GF-D8 (cell line): Measurements from ENCODE around the gene FAAP100.
A peak's percentile ranks its signal among the peaks of the same experiment; 100 is the strongest.

Source experiments
- DNase-seq: peaks from one replicate; lab custom pipeline; 2025; lab: John Stamatoyannopoulos, UW

FAAP100 gene

DNA sequence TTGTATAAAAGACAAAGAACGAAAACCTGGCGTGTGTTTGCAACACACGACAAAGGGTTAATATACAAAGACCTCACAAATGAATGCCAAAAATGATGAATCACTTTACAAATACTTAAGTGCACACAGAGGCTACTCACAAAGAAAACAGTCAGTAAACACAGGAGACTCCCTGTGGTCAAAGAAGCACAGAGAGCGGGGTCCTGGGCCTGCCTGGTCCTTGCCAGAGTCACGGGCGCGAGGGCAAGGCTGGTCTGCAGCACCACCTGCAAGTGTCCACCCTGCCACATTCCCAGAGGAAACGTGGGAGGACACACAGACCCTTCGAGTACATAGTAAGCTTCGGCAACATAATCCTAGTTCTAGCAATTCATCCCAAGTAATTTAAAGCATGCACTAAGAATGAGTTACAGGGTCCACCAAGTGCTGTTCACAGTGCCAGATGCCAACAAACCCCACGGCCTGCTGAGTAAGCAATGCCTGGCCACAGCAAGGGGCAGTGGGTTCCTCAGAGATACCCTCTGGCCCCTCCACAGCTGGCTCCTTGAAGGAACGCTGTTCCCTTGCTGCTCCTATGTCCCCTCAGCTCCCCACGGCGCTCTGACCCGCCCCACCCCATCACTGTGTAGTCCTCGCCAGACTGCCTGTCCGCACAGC is 24.6 kb upstream of the FAAP100 start:
- no peak for DNase-seq

DNA sequence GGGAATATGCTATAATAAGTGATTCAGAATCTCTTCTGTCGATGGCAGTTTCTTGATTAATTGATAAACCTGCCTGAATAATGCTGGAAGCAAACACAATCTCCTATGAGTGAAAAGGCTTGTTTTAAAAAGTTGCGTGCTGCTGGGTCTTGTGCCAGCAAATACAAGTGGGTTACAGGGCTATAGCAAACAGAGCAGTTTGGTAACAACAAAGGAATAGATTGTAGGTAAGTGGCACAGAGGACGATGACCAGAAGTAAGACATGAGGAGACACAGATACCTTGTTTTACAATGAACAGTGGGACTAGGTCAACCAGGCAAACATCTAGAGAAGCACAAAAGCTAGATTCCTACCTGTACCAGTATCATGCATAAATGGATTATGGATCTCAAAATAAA is 23.7 kb upstream of the FAAP100 start:
- no peak for DNase-seq

DNA sequence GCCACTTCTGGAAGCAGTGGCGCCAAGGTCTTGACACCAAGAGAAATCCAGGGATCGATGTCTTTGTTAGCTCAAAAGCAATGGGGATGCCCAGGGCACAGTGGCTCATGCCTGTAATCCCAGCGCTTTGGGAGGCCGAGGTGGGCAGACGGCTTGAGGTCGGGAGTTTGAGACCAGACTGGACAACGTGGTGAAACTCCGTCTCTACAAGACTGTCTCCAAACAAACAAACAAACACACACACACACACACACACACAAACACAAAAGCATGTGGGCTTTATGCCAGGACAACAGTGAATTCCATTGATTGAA is 22.4 kb upstream of the FAAP100 start:
- DNase-seq = no peak

DNA sequence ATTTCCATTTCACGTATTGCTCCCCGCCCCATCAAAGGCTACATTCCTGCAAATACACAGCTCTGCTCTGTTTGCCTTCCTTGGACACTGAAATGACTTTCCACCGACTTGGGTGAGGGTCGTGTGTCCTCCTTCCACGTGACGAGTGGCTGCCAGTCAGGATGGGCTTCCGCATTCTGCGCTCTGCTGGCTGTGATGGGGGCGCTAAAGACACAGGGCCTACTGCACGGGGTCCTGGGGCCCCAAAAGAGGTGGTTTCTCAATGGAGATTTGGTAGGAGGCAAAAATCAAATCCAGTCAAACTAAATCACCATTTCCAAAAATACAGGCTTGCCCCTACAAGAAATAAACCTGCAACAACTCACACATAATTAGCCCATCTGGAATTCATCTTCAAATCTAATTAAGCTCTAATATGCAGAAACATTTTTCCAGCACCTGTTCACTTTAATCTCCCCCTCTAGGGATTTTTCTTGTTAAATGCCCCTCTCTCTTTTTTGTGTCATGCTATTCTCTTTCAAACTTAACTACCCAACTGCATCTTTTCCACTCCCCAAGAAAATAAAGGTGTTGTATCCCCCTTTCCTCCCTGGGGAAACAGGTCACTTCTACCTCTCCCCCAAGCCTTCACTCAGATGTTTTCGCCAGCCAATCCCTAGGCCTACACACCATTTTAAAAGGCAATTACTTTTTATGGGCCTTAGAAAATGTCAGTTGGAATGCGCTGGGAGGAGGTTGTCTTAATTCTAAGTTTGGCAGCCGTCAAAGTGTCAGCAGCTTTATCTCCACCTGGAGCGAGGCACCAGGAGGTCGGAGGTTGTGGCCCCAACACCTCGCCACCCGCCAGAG is 21.9 kb upstream of the FAAP100 start:
- no peak for DNase-seq

DNA sequence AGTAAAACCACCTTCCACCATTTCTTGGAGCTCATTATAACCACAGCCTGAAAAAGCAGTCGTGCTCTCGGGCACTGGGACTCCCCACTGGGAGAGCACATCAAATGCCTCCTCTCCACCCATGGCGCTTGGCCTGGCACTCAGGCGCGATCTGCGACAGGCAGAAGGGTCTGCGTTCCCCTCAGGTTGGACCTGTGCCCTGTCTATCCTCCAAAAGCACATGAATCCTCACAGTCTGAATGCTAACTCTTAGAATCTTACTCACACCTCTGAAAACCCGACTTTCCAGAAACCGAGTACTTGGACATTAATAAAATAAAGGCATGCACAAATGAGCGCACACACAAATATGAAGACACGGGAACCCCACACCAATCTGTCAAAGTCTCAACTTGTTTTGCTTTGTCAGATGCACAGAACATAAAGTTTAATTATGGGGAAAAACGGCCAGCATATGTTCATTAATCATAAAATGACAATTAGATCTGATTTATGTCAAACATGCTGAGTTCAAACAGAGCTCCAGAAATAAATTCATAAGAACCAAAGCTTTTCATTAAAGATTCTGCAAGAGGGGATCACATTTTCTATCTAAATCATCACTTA is 20.5 kb upstream of the FAAP100 start:
- no peak for DNase-seq

DNA sequence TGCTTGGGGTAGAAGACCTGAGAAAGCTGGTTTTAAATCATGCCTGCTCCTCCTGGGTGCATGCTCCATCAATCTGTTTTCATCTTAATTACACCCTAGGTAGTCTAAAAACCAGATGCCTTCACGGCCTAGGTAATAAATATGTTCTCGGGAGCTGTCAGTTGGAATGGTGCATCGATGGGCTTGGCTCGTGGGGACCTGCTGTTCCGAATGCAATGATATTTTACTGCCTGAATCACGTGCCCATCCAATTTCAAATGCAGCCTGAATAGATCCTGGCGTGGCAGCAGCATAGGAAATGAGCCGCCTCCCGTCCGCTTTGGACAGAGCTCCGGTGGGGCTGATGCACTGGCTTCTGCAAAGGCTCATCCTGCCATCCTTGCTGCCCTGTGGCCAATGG is 18.8 kb upstream of the FAAP100 start:
- no peak for DNase-seq

DNA sequence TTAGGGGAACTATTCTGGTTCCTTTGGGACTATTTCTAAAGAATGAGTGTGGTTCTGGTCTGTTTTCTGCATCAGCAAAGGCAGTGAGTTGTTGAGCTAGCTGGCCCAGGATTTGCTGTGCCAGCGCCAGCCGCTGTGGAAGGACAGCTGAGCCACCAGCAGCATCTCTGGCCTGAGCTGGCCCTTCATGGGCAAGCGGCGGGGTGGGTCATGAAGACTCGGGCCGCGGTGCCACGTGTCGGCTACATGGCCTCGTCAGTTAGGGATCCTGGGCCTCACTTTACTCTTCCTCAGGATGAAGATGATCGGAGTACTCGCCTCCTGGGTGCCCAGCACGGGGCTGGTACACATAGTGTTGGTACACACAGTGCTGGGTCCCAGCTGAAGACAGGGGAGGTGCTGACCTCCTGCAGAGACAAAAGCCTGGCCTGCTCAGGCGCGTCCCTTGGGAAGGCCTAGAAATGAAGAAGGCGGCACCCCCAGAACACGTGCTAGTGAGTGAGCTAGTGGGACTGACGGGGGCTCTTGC is 17.9 kb upstream of the FAAP100 start:
- DNase-seq = no peak

DNA sequence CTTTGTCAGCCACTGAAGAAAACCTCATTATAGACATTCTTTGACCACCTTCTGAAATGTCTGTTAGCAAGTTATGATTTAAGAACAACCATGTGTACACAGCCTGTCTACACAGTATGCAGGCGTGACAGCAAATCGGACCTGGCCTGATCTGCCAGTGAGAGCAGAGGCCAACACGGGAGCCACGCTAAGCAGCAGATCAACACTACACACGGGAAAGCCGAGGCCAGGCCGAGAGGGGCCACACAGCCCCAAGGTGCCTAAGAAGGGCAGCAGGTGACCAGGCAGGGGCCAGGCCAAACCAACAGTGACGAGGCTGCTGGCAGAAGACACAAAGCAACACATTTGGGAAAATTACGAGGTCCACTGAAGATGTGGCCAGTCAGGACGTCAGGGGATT is 16.3 kb upstream of the FAAP100 start:
- DNase-seq = no peak

DNA sequence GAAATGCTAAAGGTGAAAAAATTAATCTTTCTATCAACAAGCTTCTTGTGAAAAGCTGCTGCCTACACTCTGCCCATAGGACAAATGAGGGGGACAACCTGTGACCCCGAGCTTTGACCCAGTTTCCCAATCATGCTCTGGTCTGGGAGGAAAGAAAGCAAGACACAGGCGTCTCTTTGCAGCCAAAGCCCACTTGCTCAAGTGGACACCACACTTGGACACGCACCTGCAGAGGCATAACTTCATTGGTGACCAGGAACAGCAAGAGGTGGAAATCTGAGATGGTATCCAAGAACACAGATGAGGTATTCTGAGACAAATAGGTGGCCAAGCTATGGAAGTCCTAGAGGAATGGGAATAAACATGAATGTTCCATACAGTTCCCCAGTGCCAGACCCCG is 15.0 kb upstream of the FAAP100 start:
- no peak for DNase-seq

DNA sequence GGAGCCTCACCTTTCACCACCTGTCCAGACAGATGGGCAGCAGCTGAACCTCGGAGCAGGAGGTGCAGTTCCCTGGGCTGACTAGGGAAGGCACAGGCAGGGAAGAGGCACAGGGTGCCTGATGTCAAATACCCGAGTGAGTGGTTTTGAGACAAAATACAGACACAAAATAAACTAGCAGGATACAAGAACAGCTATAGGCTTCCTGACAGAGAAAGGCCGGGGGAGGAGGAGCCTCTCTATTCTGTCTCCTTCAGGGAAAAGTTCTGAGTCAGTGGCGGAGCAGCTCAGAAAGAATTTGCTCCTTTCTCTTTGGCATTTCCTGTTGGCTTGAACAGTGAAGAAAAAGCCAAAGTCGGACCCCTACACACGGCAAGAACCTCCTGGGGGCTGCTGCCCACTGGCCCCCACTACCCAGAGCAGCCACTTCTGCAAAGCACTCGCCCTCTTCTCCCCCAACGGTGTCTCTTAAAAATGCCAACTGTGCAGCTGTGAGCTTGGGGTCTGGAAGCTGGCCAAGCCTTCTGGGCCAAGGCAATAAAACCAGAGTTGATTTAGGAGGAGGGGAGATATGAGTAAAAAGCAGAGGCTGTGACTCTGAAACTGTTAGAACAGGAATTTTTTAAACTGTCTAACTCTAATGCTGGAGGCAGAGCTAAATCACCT is 14.4 kb upstream of the FAAP100 start:
- DNase-seq = peak; percentile 78

DNA sequence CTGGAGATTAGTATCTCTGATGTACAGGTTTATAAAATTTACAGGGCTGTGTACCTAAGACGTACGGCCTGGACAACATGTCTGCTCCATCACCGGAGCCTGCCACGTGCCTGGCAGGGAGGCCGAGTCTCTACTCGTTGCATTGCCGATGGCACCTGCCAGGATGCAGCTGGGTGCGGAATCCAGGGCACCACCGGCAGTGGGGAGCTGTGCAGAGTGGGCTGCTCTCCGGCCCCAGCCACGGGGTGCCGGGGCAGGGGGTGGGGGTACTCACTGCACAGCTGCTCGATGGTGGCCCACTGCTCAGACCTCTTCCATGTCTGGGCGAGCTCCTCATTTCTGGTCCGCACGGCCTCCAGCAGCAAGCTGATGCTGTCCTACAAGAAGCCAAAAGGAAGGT is 13.1 kb upstream of the FAAP100 start:
- no peak for DNase-seq

DNA sequence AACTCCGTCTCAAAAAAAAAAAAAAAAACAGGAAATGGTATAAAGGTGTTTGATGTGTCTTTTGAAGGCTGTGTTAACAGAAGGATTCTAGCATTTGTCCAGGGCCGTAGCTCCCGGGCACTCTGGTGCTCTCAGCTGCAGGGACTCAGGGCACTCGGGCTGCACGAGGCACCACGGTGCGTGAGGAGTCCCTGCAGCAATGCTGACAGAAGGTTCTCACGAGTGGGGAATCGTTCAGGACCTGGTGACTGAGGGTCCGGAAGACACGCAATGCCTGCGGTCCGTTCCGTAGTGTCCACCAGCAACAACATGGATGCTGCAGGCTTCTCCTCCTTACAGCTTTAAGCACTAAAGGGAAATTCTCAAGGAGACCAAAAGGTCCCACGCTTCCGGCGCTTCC is 12.6 kb upstream of the FAAP100 start:
- DNase-seq = no peak

DNA sequence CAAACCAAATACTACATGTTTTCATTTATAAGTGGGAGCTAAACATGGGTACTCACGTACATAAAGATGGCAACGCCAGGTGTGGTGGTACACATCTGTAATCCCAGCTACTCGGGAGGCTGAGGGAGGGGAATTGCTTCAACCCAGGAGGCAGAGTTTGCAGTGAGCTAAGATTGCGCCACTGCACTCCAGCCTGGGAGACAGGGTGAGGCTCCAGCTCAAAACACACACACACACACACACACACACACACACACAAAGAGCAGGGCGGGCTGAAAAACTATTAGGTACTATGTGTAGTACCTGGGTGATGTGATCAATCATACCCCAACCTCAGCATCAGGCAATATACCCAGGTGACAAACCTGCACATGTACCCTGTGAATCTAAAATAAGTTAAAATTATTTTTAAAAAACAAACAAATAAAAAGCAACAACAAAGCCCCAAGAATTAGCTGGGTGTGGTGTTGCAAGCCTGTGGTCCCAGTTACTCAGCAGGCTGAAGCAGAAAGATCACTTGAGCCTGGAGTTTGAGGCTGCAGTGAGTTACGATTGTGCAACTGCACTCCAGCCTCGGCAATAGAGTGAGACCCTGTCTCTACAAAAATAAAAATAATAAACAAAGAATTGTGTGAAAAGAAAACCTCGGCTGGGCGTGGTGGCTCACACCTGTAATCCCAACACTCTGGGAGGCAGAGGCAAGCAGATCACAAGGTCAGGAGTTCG is 11.9 kb upstream of the FAAP100 start:
- DNase-seq = peak; percentile 46

DNA sequence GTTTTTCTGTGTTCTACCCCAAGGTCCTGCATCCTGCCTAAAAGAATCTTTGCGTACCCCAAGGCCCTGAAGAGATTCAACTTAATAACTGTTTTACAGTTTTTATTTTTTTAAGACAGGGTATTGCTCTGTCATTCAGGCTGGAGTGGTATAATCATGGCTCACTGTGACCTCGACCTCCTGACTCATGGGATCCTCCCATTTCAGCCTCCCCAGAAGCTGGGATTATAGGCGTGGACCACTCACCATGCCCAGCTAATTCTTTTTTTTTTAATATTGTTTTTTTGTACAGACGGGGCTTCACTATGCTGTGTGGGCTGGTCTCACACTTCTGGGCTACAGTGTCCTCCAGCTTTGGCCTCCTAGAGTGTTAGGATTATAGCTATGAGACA is 9.3 kb upstream of the FAAP100 start:
- DNase-seq = no peak

DNA sequence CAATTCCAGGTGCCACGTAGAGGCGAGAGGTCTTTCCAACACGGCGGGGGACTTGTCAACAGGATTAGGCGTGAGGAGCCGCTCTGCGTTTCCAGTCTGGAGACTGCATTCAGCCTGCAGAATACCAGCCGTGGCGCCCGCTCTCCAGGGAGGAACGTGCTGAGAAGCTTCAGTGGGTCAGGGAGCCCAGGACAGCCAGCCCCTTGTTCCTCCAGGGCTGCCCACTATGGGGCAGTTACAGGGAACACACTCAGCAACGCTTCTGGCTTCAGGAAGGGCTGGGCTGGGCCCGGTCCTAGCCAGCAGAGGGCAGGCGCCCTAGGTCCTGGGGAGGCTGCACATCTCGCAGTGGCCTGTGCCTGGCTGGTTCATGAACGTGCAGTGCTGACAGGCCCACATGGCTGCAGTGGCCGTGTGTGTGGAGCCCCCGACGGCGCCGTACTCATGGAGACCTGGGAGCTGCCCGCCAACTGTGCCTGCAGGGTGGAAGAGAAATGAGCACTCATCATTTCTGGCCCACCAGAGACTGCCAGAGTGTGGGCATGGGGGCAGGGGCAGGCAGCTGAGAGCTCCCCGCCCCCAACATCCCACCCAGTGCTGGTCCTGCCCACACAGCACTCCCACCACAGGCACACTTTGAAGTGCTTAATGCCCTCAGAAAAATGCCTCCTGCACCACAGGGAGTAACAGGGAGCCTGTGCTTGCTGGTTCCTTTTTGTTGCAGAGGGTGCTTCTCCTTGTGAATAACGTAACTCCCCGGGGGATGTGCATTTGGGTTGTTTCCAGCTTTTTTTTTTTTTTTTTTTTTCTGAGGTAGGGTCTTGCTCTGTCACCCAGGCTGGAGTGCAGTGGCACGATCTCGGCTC is 7.0 kb upstream of the FAAP100 start:
- no peak for DNase-seq

DNA sequence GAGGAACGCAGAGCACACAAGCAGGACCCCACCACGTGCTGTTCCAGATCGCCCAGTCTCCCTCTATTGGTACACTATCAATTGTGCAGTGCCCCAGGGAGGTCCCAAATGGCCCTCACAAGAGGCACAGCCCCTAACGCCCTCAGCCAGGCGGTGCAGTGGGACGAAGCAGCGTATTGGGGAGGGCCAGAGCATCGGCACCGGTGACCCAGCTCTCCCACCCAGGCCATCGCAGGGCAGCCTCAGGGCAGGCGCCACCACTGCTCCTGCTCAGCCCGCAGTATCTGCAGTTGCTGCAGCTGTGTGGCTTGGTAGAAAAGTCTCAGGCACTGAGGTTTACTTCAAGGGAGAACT is 5.9 kb upstream of the FAAP100 start:
- DNase-seq = no peak

DNA sequence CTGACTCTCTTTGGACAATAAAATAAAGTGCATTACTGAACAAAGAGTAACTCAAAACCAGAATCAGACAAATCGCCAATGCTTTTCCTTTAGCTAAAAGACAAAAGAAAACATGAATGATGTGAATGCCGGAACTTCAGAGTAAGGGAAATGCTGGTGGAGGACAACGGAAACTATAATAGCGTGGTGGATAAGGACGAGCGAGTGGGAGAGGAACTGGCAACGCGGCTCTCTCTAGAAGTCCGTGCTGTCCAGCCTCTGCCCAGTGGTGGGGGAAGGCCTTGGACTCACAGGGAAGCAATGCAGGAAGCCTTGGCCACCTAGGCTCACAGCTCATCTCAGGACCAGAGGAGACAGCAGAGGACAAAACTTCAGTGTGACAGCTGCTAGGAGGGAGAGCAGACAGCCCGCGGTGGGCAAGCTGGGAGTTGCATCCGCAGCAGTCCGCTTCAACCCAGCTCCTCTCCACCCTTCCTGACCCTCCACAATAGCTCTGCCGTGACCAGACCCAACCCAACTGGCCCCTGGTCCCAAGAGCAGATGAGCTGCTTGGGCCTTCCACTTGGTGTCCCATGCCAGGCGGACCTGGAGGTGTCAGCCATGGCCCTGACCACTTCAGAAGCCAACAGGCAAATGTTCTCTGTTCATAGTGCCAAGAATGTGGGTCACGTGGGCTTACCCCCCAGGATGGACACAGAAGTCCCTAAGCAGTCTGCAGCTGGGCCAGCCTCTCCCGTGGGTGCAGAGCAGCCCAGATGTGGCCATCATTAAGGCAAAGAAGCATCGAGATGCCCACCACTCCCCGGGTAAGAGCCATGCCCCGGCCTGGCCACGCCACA is 5.3 kb upstream of the FAAP100 start:
- no peak for DNase-seq

DNA sequence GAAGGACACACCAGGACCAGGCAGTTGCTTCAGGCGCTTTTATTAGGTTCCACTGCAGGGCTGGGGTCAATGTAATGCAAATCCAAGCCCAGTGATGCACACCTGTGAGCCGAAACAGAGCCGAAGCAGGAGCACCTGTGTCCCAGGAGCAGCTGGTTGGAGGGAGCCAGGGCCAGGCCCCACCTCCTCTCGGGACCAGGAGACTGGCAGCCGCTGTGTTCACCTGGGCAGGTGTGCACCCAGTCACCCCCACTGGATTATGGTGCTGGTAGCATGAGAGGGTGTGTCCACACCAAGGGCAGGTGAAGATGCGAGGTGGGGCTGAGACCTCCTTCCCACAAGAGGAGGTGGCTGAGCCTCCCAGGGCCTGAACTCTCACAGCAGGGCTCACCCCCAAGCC is 4.7 kb upstream of the FAAP100 start:
- no peak for DNase-seq

DNA sequence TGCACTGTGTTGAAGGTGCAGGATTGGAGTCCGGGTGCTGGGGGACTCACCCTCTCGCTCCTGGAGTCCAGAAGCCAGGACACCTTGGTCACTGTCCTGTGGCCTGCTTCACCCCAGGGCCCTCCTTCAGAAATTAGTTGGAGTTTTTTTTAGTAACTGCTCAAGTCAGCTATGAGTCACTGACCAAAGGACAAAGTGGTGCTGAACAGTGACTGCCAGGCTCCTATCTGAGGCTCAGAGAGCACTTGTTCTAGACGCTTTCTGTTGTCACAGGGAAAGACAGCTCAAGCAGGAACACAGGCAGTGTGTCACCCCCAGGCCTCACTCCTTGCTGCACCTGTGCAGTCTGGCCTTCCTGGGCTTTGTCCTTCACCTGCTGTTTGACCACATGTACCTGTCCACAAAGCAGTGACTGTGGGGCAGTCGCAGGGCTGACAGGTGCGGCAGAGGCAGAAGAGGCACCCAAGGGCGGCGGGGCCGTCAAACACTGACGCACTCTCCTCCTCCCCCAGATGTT is 4.1 kb upstream of the FAAP100 start:
- DNase-seq = no peak

DNA sequence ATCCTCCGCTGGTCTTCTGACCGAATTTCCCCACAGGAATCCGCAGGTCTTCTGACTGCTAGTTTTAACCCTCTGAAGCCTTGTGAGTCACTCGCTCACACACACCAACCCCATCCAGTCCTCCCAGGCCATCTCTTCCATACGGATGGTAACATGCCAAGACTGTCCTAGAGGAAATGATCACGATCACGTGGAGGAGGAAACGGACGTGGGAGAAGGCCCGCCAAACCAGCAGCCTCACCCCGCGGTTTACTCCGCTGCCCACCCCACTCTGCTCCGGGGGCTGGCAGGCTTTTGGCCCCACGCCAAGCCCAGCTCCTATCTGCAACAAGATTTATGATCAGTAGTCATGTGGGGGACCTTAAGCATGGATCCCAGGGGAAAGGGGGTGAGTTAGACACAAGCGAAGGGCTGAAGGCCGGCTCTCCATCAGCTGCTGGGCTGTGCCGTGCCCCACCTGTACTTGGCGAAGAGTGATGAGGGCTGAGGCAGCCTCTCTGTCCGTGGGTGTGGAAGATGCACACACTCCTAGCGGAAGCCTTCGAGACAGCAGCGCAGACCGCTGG is 1.5 kb upstream of the FAAP100 start:
- DNase-seq = peak; percentile 39
